Transverse colon (tissue), 4 donors: Measurements from ENCODE around the gene TTC17. TPM values are rescaled to one million over a fixed set of nuclear protein-coding genes. Genes with fewer than 3 reads are reported as not detected.

Experiments used
- DNase-seq: peaks from one replicate; pipeline ENCODE4 v3.0.0-alpha.2; 2019
- H3K27ac ChIP-seq, 4 donors: fragments of 200-600 bp; sonication (generic); 2 replicates each; pipeline ENCODE4 v1.5.1; 2016 to 2018; ENCODE audit warnings: inconsistent platforms in 4 of 4
- H3K27me3 ChIP-seq: fragments of 200-600 bp; sonication (generic); 2 replicates; pipeline ENCODE4 v1.5.1; 2017; ENCODE audit warnings: inconsistent platforms
- H3K36me3 ChIP-seq, 4 donors: fragments of 200-600 bp; sonication (generic); 2 replicates each; pipeline ENCODE4 v1.5.1; 2017 to 2019; ENCODE audit warnings: inconsistent platforms in 4 of 4
- H3K4me1 ChIP-seq, 4 donors: fragments of 200-600 bp; sonication (generic); 2 replicates each; pipeline ENCODE4 v1.5.1; 2017 to 2020; ENCODE audit warnings: inconsistent platforms in 4 of 4
- H3K4me3 ChIP-seq, 4 donors: fragments of 200-600 bp; sonication (generic); 1 replicate in 1 of 4; 2 replicates in 3 of 4; pipeline versions ENCODE4 v1.5.1 to v1.6.1; 2017 to 2019; ENCODE audit warnings: inconsistent platforms in 4 of 4
- H3K9me3 ChIP-seq, 2 donors: fragments of 200-600 bp; sonication (generic); 2 replicates each; pipeline ENCODE4 v1.5.1; 2017 to 2019; ENCODE audit warnings: inconsistent platforms in 2 of 2
- CTCF ChIP-seq, 5 experiments: fragments of 200-600 bp in 3 of 5; fragments of 450-650 bp in 2 of 5; sonication (generic) in 3 of 5; IDR thresholded peaks; 1 replicate in 2 of 5; 2 replicates in 3 of 5; pipeline ENCODE4 v1.5.1; 2016 to 2017; ENCODE audit warnings: antibody characterized with exemption in 5 of 5, inconsistent platforms in 3 of 5, mild to moderate bottlenecking in 2 of 5, moderate library complexity in 1 of 5
- EP300 ChIP-seq: sonication (generic); formaldehyde crosslinking; IDR thresholded peaks from one replicate; pipeline ENCODE4 v1.6.1; 2017; ENCODE audit warnings: antibody characterized with exemption, low read depth
- POLR2A ChIP-seq: fragments of 450-650 bp; IDR thresholded peaks from one replicate; pipeline ENCODE4 v1.6.1; 2016; ENCODE audit warnings: antibody characterized with exemption, mild to moderate bottlenecking, moderate library complexity
- POLR2AphosphoS5 ChIP-seq, 3 donors: sonication (generic); formaldehyde crosslinking; IDR thresholded peaks; one replicate each; pipeline ENCODE4 v1.6.1; 2016; ENCODE audit warnings: antibody characterized with exemption in 3 of 3
- WGBS, 2 donors: methylation state at CpG; one replicate each; pipeline ENCODE4 v1.1.5; 2018; ENCODE audit warnings: low coverage in 1 of 2; 5-methylcytosine and 5-hydroxymethylcytosine counted together
- in situ Hi-C, 4 donors: fragments of 200-750 bp; cut with MboI; loops; one replicate each; pipeline versions ENCODE4 v1.15.0 to v1.15.1; 2017; ENCODE audit warnings: low sequenced_read_pairs in 3 of 4, low pct_ligation_motif_present in 1 of 4, low pct_unique_long_range_greater_than_20kb in 1 of 4
- intact Hi-C: fragments of 100-400 bp; cut with DNase I; formaldehyde crosslinking; loops from one replicate; pipeline ENCODE4 v1.15.1; 2023; ENCODE audit warnings: low total_unique reads
- total RNA-seq, 4 donors: library from RNA; depleted of rRNA; stranded (reverse); fragments of >200 nt; gene quantifications; one replicate each; pipeline ENCODE4 v1.1.0, GENCODE V29; 2016

Gene TTC17
- total RNA-seq, 4 donors from 2014 or later: 78.2 to 428 (median 131) TPM

GRCh38 chr11:43492701-43493100 lies 134.0 kb downstream of the TTC17 start:
- no peak for TF ChIP-seq EP300
- no peak for TF ChIP-seq POLR2A
- no peak for TF ChIP-seq CTCF (IDR thresholded peaks at IDR 0.05)
- no peaks in the 10 kb centered on the region for H3K27me3 ChIP-seq
- no peak overlapping the region for H3K27ac ChIP-seq
- peaks cover 0 to 33% (median 0%) of the 10 kb centered on the region in 4 donors for H3K36me3 ChIP-seq
- DNase-seq: no peak
- H3K9me3 ChIP-seq: no peaks in the 10 kb centered on the region
- intact Hi-C loops (no loop called here), in situ Hi-C loops (loop anchor here in 1 of 4 donors (10.0 kb wide), 1 partner anchor 58 kb away; no protein-coding TSS in a partner anchor)
- no peak overlapping the region for H3K4me3 ChIP-seq
- 92 to 100% methylated on average over 4 to 5 of the region's 5 CpGs for WGBS, 2 donors
- no peaks in the 10 kb centered on the region for H3K4me1 ChIP-seq

GRCh38 chr11:43493431-43493830 lies 134.7 kb downstream of the TTC17 start:
- intact Hi-C loops (no loop called here), in situ Hi-C loops (loop anchor here in 1 of 4 donors (10.0 kb wide), 1 partner anchor 59 kb away; no protein-coding TSS in a partner anchor)
- DNase-seq: no peak
- Histone ChIP-seq H3K36me3 (peaks cover 0 to 33% (median 0%) of the 10 kb centered on the region in 4 donors), H3K4me3 (no peak overlapping the region), H3K4me1 (no peaks in the 10 kb centered on the region), H3K27ac (no peak overlapping the region), H3K9me3 (no peaks in the 10 kb centered on the region), H3K27me3 (no peaks in the 10 kb centered on the region)
- TF ChIP-seq EP300 (no peak), POLR2AphosphoS5 (IDR thresholded peaks at IDR 0.05) (no peak), POLR2A (no peak), CTCF (IDR thresholded peaks at IDR 0.05) (no peak)
- 87 to 100% methylated on average over 3 to 5 of the region's 5 CpGs for WGBS, 2 donors

- intact Hi-C loops: no loop called here
- no peaks in the 10 kb centered on the region for H3K9me3 ChIP-seq
- in situ Hi-C loops: loop anchor here in 1 of 4 donors (10.0 kb wide), 1 partner anchor 62 kb away; no protein-coding TSS in a partner anchor
- H3K27ac ChIP-seq: no peak overlapping the region
- H3K36me3 ChIP-seq: peaks cover 0 to 21% (median 0%) of the 10 kb centered on the region in 4 donors
- TF ChIP-seq POLR2A (no peak), CTCF (IDR thresholded peaks at IDR 0.05) (no peak)
- no peak for DNase-seq
- H3K4me1 ChIP-seq: no peaks in the 10 kb centered on the region
- 91% methylated on average over 1 of the region's 1 CpG; no CpG with 5 or more reads in 1 of the 2 donors for WGBS, 2 donors
- H3K27me3 ChIP-seq: no peaks in the 10 kb centered on the region
- H3K4me3 ChIP-seq: no peak overlapping the region
These were observed 138.4 kb downstream of the TTC17 start for GRCh38 chr11:43497144-43497543.

GRCh38 chr11:43498561-43498960 lies 139.8 kb downstream of the TTC17 start:
- Histone ChIP-seq H3K9me3 (no peaks in the 10 kb centered on the region), H3K27ac (no peak overlapping the region), H3K27me3 (no peaks in the 10 kb centered on the region), H3K4me1 (no peaks in the 10 kb centered on the region), H3K36me3 (peaks cover 0 to 7% (median 0%) of the 10 kb centered on the region in 4 donors), H3K4me3 (no peak overlapping the region)
- TF ChIP-seq POLR2A (no peak), CTCF (IDR thresholded peaks at IDR 0.05) (no peak), EP300 (no peak), POLR2AphosphoS5 (IDR thresholded peaks at IDR 0.05) (no peak)
- in situ Hi-C loops (loop anchor here in 1 of 4 donors (10.0 kb wide), 1 partner anchor 64 kb away; no protein-coding TSS in a partner anchor), intact Hi-C loops (no loop called here)
- 93% methylated on average over 3 of the region's 3 CpGs; no CpG with 5 or more reads in 1 of the 2 donors for WGBS, 2 donors
- no peak for DNase-seq
